ENCODE results near the gene CSNK2B. TPM values are rescaled to one million over a fixed set of nuclear protein-coding genes. Genes with fewer than 3 reads are reported as not detected.

CSNK2B gene
- total RNA-seq, 1 experiment from 2014 or later, result 357 TPM

GRCh38 chr6:31690231-31691077 is 24.6 kb downstream of the CSNK2B start:
- no peak overlapping the region for H3K27ac Mint-ChIP-seq (ENCODE audit: unreplicated experiment)
- H3K4me1 Mint-ChIP-seq (ENCODE audit: low read depth, unreplicated experiment), result peaks cover 16% of the 10 kb centered on the region
- H3K9me3 Mint-ChIP-seq (ENCODE audit: low read depth, unreplicated experiment), result no peaks in the 10 kb centered on the region
- TF ChIP-seq CTCF (IDR thresholded peaks at IDR 0.05; ENCODE audit: unreplicated experiment), result no peak
- no peaks in the 10 kb centered on the region for H3K27me3 Mint-ChIP-seq (ENCODE audit: unreplicated experiment)
- CTCF ChIA-PET, result interaction anchor here (0.6 to 2.6 kb wide), 10 partner anchors 9 to 249 kb away, joined by 3 to 14 read pairs (median 4); partner anchors contain the start of genes LY6G5C and MSH5
- intact Hi-C loops (cut with micrococcal nuclease; ENCODE audit: unreplicated experiment), result no loop called here
- DNase-seq, result peak; percentile 27
- BruUV-seq (replicated peaks), result no TSS peak
- H3K36me3 Mint-ChIP-seq (ENCODE audit: insufficient read depth, unreplicated experiment), result peaks cover 49% of the 10 kb centered on the region
- no peak overlapping the region for H3K4me3 Mint-ChIP-seq (ENCODE audit: low read depth, unreplicated experiment)

- TF ChIP-seq CTCF (IDR thresholded peaks at IDR 0.05; ENCODE audit: unreplicated experiment), result no peak
- no peak overlapping the region for H3K27ac Mint-ChIP-seq (ENCODE audit: unreplicated experiment)
- no peaks in the 10 kb centered on the region for H3K9me3 Mint-ChIP-seq (ENCODE audit: low read depth, unreplicated experiment)
- DNase-seq, result no peak
- peaks cover 51% of the 10 kb centered on the region for H3K36me3 Mint-ChIP-seq (ENCODE audit: insufficient read depth, unreplicated experiment)
- peaks cover 16% of the 10 kb centered on the region for H3K4me1 Mint-ChIP-seq (ENCODE audit: low read depth, unreplicated experiment)
- BruUV-seq (replicated peaks), result no TSS peak
- no peak overlapping the region for H3K4me3 Mint-ChIP-seq (ENCODE audit: low read depth, unreplicated experiment)
- CTCF ChIA-PET, result interaction anchor here (0.6 to 2.6 kb wide), 6 partner anchors 10 to 249 kb away, joined by 3 to 14 read pairs (median 8); partner anchors contain the start of genes LY6G5C and MSH5
- intact Hi-C loops (cut with micrococcal nuclease; ENCODE audit: unreplicated experiment), result no loop called here
- no peaks in the 10 kb centered on the region for H3K27me3 Mint-ChIP-seq (ENCODE audit: unreplicated experiment)
Observed at GRCh38 chr6:31691078-31691463, 25.2 kb downstream of the CSNK2B start.

GRCh38 chr6:31691564-31692108 is 25.8 kb downstream of the CSNK2B start:
- TF ChIP-seq CTCF (IDR thresholded peaks at IDR 0.05; ENCODE audit: unreplicated experiment), result no peak
- H3K4me1 Mint-ChIP-seq (ENCODE audit: low read depth, unreplicated experiment), result peaks cover 16% of the 10 kb centered on the region
- no peaks in the 10 kb centered on the region for H3K9me3 Mint-ChIP-seq (ENCODE audit: low read depth, unreplicated experiment)
- BruUV-seq (replicated peaks), result no TSS peak
- no peak overlapping the region for H3K4me3 Mint-ChIP-seq (ENCODE audit: low read depth, unreplicated experiment)
- no peaks in the 10 kb centered on the region for H3K27me3 Mint-ChIP-seq (ENCODE audit: unreplicated experiment)
- no peak overlapping the region for H3K27ac Mint-ChIP-seq (ENCODE audit: unreplicated experiment)
- H3K36me3 Mint-ChIP-seq (ENCODE audit: insufficient read depth, unreplicated experiment), result peaks cover 50% of the 10 kb centered on the region
- DNase-seq, result no peak
- intact Hi-C loops (cut with micrococcal nuclease; ENCODE audit: unreplicated experiment), result no loop called here
- CTCF ChIA-PET, result interaction anchor here (2.0 to 2.6 kb wide), 2 partner anchors 10 to 78 kb away, joined by 8 read pairs; partner anchors contain the start of gene LY6G5C

- peaks cover 16% of the 10 kb centered on the region for H3K4me1 Mint-ChIP-seq (ENCODE audit: low read depth, unreplicated experiment)
- no TSS peak for BruUV-seq (replicated peaks)
- H3K27ac Mint-ChIP-seq (ENCODE audit: unreplicated experiment), result no peak overlapping the region
- H3K27me3 Mint-ChIP-seq (ENCODE audit: unreplicated experiment), result no peaks in the 10 kb centered on the region
- no peak for DNase-seq
- intact Hi-C loops (cut with micrococcal nuclease; ENCODE audit: unreplicated experiment), result no loop called here
- no peak for TF ChIP-seq CTCF (IDR thresholded peaks at IDR 0.05; ENCODE audit: unreplicated experiment)
- peaks cover 48% of the 10 kb centered on the region for H3K36me3 Mint-ChIP-seq (ENCODE audit: insufficient read depth, unreplicated experiment)
- no peak overlapping the region for H3K4me3 Mint-ChIP-seq (ENCODE audit: low read depth, unreplicated experiment)
- no peaks in the 10 kb centered on the region for H3K9me3 Mint-ChIP-seq (ENCODE audit: low read depth, unreplicated experiment)
- CTCF ChIA-PET, result interaction anchor here (1.9 kb wide), 1 partner anchor 47 kb away, joined by 4 read pairs; the partner anchor contains the start of gene MSH5
Observed at GRCh38 chr6:31692353-31692752, 26.5 kb downstream of the CSNK2B start.
